Progenitor cell of endocrine pancreas (in vitro differentiated cells): ENCODE results near the gene RAD9A. TPM values are rescaled to one million over a fixed set of nuclear protein-coding genes. Genes with fewer than 3 reads are reported as not detected.

Source experiments
- DNase-seq: peaks from one replicate; pipeline ENCODE4 v3.0.0; 2021; ENCODE audit warnings: low spot score; ENCODE audit not compliant: unreplicated experiment
- H3K27ac Mint-ChIP-seq: 2 replicates; pipeline ENCODE4 v1.8.0; 2021; ENCODE audit warnings: mild to moderate bottlenecking, moderate library complexity, mixed read lengths
- H3K27me3 Mint-ChIP-seq: 2 replicates; pipeline ENCODE4 v1.8.0; 2021; ENCODE audit warnings: mixed read lengths
- H3K36me3 Mint-ChIP-seq: 2 replicates; pipeline ENCODE4 v1.8.0; 2022; ENCODE audit warnings: mixed read lengths; ENCODE audit not compliant: insufficient read depth
- H3K4me1 Mint-ChIP-seq: 2 replicates; pipeline ENCODE4 v1.8.0; 2021; ENCODE audit warnings: low read depth, mixed read lengths
- H3K4me3 Mint-ChIP-seq: 2 replicates; pipeline ENCODE4 v1.8.0; 2021; ENCODE audit warnings: low read depth, mild to moderate bottlenecking, moderate library complexity, mixed read lengths
- H3K9me3 Mint-ChIP-seq: 2 replicates; pipeline ENCODE4 v1.8.0; 2021; ENCODE audit warnings: low read depth, mixed read lengths
- CTCF ChIP-seq: fragments of 200-600 bp; sonication (generic); IDR thresholded peaks from one replicate; pipeline ENCODE4 v1.5.0; 2021; ENCODE audit warnings: antibody characterized with exemption, mild to moderate bottlenecking; ENCODE audit not compliant: unreplicated experiment
- total RNA-seq: library from RNA; stranded (reverse); gene quantifications from 2 replicates; pipeline ENCODE4 v1.2.1, GENCODE V29; 2021

Gene RAD9A
- total RNA-seq, 1 donor from 2014 or later, result 39.0 TPM

GRCh38 chr11:67370351-67371076 is 21.3 kb upstream of the RAD9A start:
- Mint-ChIP-seq H3K27ac (no peak overlapping the region), H3K27me3 (peaks cover 3% of the 10 kb centered on the region), H3K9me3 (no peaks in the 10 kb centered on the region)

GRCh38 chr11:67371189-67371910 is 20.4 kb upstream of the RAD9A start:
- H3K4me1 Mint-ChIP-seq, result peaks cover 32% of the 10 kb centered on the region
- peak overlapping the region; percentile 75 for H3K4me3 Mint-ChIP-seq
- no peaks in the 10 kb centered on the region for H3K36me3 Mint-ChIP-seq
- H3K9me3 Mint-ChIP-seq, result no peaks in the 10 kb centered on the region
- peaks cover 6% of the 10 kb centered on the region for H3K27me3 Mint-ChIP-seq
- peak overlapping the region; percentile 82 for H3K27ac Mint-ChIP-seq
- peak; percentile 55 for TF ChIP-seq CTCF
- no peak for DNase-seq

More at GRCh38 chr11:67370351-67371076, 21.3 kb upstream of the RAD9A start:
- Mint-ChIP-seq H3K4me3 (no peak overlapping the region), H3K4me1 (peaks cover 32% of the 10 kb centered on the region), H3K36me3 (peaks cover 2% of the 10 kb centered on the region)
- TF ChIP-seq CTCF, result no peak
- no peak for DNase-seq

- DNase-seq, result no peak
- H3K4me1 Mint-ChIP-seq, result peaks cover 32% of the 10 kb centered on the region
Measured at GRCh38 chr11:67371911-67372320, 19.9 kb upstream of the RAD9A start.

GRCh38 chr11:67372321-67372992 is 19.3 kb upstream of the RAD9A start:
- TF ChIP-seq CTCF, result no peak
- peak; percentile 36 for DNase-seq
- Mint-ChIP-seq H3K4me3 (peak overlapping the region; percentile 75), H3K27me3 (peaks cover 14% of the 10 kb centered on the region), H3K4me1 (peaks cover 32% of the 10 kb centered on the region), H3K9me3 (no peaks in the 10 kb centered on the region), H3K27ac (no peak overlapping the region), H3K36me3 (no peaks in the 10 kb centered on the region)

More at GRCh38 chr11:67371911-67372320, 19.9 kb upstream of the RAD9A start:
- no peaks in the 10 kb centered on the region for H3K9me3 Mint-ChIP-seq
- no peaks in the 10 kb centered on the region for H3K36me3 Mint-ChIP-seq
- H3K4me3 Mint-ChIP-seq, result peak overlapping the region; percentile 75
- H3K27ac Mint-ChIP-seq, result peak overlapping the region; percentile 82
- no peak for TF ChIP-seq CTCF
- peaks cover 12% of the 10 kb centered on the region for H3K27me3 Mint-ChIP-seq

GRCh38 chr11:67372993-67373647 is 18.7 kb upstream of the RAD9A start, which contains the start of gene CLCF1:
Gene CLCF1 (minus strand): TSS chr11:67373598. CDS start chr11:67373539, 59 bp downstream.
- Mint-ChIP-seq H3K27ac (peak within 1 kb of the TSS; percentile 98), H3K36me3 (no peaks in the 10 kb centered on the region), H3K4me1 (peaks cover 32% of the 10 kb centered on the region), H3K4me3 (peak within 1 kb of the TSS; percentile 92), H3K9me3 (no peaks in the 10 kb centered on the region), H3K27me3 (peaks cover 14% of the 10 kb centered on the region)
- DNase-seq, result peak; percentile 53
- no peak for TF ChIP-seq CTCF
